HG03103 (cell line): Measurements from ENCODE around the gene VARS2.
"Not testable (repeated sequence)": the region's sequence is repeated elsewhere in the genome, so short reads cannot be mapped to it uniquely, and the experiment has no call there.

Experiments
- ATAC-seq: cut with Tn5 transposase; IDR thresholded peaks from one replicate; pipeline ENCODE4 v1.9.1; 2021; ENCODE audit warnings: low read depth; ENCODE audit not compliant: unreplicated experiment

The VARS2 gene

GRCh38 chr6:30960907-30961673 lies 47.1 kb downstream of the VARS2 start:
- ATAC-seq, result no peak

GRCh38 chr6:30962716-30963115 lies 48.7 kb downstream of the VARS2 start:
- ATAC-seq, result no peak

- ATAC-seq, result no peak
Measured at GRCh38 chr6:30963641-30964040, 49.6 kb downstream of the VARS2 start.

- no peak for ATAC-seq
Measured at GRCh38 chr6:30964075-30964474, 50.0 kb downstream of the VARS2 start.

GRCh38 chr6:30965140-30965601 lies 51.1 kb downstream of the VARS2 start:
- no peak for ATAC-seq

GRCh38 chr6:30966154-30966553 lies 52.1 kb downstream of the VARS2 start:
- ATAC-seq, result no peak

- ATAC-seq, result not testable (repeated sequence)
Measured at GRCh38 chr6:30969171-30969570, 55.1 kb downstream of the VARS2 start.

GRCh38 chr6:30970946-30971345 lies 56.9 kb downstream of the VARS2 start:
- no peak for ATAC-seq

- no peak for ATAC-seq
Measured at GRCh38 chr6:30972816-30973215, 58.8 kb downstream of the VARS2 start.

- ATAC-seq, result no peak
Measured at GRCh38 chr6:30974490-30975252, 60.6 kb downstream of the VARS2 start.
